HG02610 (cell line): Measurements from ENCODE around the gene GJA4.
"Not testable (repeated sequence)": the region's sequence is repeated elsewhere in the genome, so short reads cannot be mapped to it uniquely, and the experiment has no call there.

Experiments
- ATAC-seq: cut with Tn5 transposase; IDR thresholded peaks from one replicate; pipeline ENCODE4 v1.9.1; 2021; ENCODE audit warnings: mild to moderate bottlenecking, moderate library complexity; ENCODE audit not compliant: unreplicated experiment

The GJA4 gene

GRCh38 chr1:34787461-34788420, 5.1 kb upstream of the GJA4 start:
- ATAC-seq: no peak

- no peak for ATAC-seq
These were observed 1.8 kb upstream of the GJA4 start for GRCh38 chr1:34790985-34791384.

- ATAC-seq: no peak
These were observed 375 bp upstream of the GJA4 start for GRCh38 chr1:34792424-34792823.

GRCh38 chr1:34794001-34794789, 1.4 kb downstream of the GJA4 start:
- no peak for ATAC-seq

GRCh38 chr1:34794790-34795180, 2.0 kb downstream of the GJA4 start:
- no peak for ATAC-seq

- no peak for ATAC-seq
These were observed 3.1 kb downstream of the GJA4 start for GRCh38 chr1:34795916-34796315.

GRCh38 chr1:34796990-34797389, 4.2 kb downstream of the GJA4 start:
- peak; percentile 62 for ATAC-seq

- ATAC-seq: no peak
These were observed 7.4 kb downstream of the GJA4 start for GRCh38 chr1:34800214-34800613.

- ATAC-seq: no peak
These were observed 11.0 kb downstream of the GJA4 start for GRCh38 chr1:34803770-34804169.

- ATAC-seq: no peak
These were observed 13.6 kb downstream of the GJA4 start for GRCh38 chr1:34806396-34806795.

- ATAC-seq: no peak
These were observed 15.4 kb downstream of the GJA4 start for GRCh38 chr1:34808051-34808810.

- ATAC-seq: not testable (repeated sequence)
These were observed 18.0 kb downstream of the GJA4 start for GRCh38 chr1:34810781-34811180.

GRCh38 chr1:34816332-34816731, 23.5 kb downstream of the GJA4 start:
- ATAC-seq: no peak

- ATAC-seq: no peak
These were observed 24.0 kb downstream of the GJA4 start for GRCh38 chr1:34816778-34817177.

GRCh38 chr1:34818862-34819261, 26.1 kb downstream of the GJA4 start:
- not testable (repeated sequence) for ATAC-seq

GRCh38 chr1:34822202-34822601, 29.4 kb downstream of the GJA4 start:
- no peak for ATAC-seq

GRCh38 chr1:34824817-34825454, 32.1 kb downstream of the GJA4 start:
- no peak for ATAC-seq

GRCh38 chr1:34825455-34826091, 32.8 kb downstream of the GJA4 start:
- no peak for ATAC-seq

GRCh38 chr1:34827341-34827941, 34.6 kb downstream of the GJA4 start:
- ATAC-seq: no peak

- no peak for ATAC-seq
These were observed 35.8 kb downstream of the GJA4 start for GRCh38 chr1:34828611-34829010.
